Stomach (tissue), 4 donors: ENCODE data around the gene DNAH3.

Experiments
- EP300 ChIP-seq: sonication (generic); formaldehyde crosslinking; IDR thresholded peaks from one replicate; pipeline ENCODE4 v1.6.1; 2017; ENCODE audit warnings: antibody characterized with exemption
- POLR2A ChIP-seq, 4 donors: fragments of 450-650 bp; IDR thresholded peaks; one replicate each; pipeline ENCODE4 v1.6.1; 2016; ENCODE audit warnings: antibody characterized with exemption in 4 of 4, control low read depth in 2 of 4, mild to moderate bottlenecking in 1 of 4, moderate library complexity in 1 of 4
- POLR2AphosphoS5 ChIP-seq, 3 donors: sonication (generic); formaldehyde crosslinking; IDR thresholded peaks; one replicate each; pipeline ENCODE4 v1.6.1; 2016; ENCODE audit warnings: antibody characterized with exemption in 3 of 3

GRCh38 chr16:21128991-21129390 is 21.7 kb downstream of the DNAH3 start:
- no peak for TF ChIP-seq POLR2A (IDR thresholded peaks at IDR 0.05)
- TF ChIP-seq POLR2AphosphoS5 (IDR thresholded peaks at IDR 0.05): no peak
- TF ChIP-seq EP300: no peak
